ENCODE results near the gene APEH. TPM values are rescaled to one million over a fixed set of nuclear protein-coding genes. Genes with fewer than 3 reads are reported as not detected.

APEH gene
- total RNA-seq, 4 donors from 2014 or later, result 46.7 to 60.8 (median 55.0) TPM

DNA sequence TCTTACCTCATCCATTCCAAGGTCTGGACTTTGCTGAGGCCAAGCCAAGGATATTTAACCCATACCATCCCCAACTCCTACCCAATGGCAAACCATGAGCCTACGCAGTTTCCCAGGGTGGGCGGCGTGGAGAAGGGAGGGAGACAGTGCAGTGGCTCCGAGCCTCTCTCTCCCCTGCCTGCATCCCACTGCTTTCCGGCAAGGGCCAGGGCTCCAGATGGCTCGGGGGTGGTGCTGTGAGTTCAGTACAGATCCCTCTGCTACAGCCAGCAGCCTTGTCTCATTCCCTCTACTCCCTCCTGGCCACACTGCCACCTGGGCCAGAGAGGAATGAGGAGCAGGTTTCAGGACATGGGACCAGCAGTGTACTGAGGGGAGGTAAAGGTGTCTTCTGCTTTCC lies 44.3 kb upstream of the APEH start:
- TF ChIP-seq, protein P1, sequence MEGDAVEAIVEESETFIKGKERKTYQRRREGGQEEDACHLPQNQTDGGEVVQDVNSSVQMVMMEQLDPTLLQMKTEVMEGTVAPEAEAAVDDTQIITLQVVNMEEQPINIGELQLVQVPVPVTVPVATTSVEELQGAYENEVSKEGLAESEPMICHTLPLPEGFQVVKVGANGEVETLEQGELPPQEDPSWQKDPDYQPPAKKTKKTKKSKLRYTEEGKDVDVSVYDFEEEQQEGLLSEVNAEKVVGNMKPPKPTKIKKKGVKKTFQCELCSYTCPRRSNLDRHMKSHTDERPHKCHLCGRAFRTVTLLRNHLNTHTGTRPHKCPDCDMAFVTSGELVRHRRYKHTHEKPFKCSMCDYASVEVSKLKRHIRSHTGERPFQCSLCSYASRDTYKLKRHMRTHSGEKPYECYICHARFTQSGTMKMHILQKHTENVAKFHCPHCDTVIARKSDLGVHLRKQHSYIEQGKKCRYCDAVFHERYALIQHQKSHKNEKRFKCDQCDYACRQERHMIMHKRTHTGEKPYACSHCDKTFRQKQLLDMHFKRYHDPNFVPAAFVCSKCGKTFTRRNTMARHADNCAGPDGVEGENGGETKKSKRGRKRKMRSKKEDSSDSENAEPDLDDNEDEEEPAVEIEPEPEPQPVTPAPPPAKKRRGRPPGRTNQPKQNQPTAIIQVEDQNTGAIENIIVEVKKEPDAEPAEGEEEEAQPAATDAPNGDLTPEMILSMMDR (IDR thresholded peaks at IDR 0.05), result no peak
- no peak for DNase-seq (ENCODE audit: low spot score)
- ATAC-seq (ENCODE audit: low FRiP score), result no peak

DNA sequence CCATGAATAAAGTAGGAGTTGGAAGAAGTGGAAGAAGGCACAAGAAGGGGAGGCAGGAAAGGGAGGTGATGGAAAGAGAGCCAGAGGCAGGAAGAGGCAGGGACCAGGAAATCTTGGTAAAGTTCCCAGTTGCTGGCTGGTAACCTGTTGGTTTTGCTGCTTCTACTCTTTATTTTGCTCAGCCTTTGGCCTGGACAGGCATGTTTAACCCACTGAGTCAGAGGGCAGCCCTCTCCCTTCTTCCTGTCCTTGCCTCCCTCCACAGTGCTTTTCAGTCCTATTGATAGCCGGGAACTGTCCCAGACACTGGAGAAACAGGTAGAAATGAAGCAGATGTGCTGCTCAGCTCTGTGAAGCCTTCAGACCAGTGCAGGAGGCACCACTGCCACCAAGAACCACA lies 43.4 kb upstream of the APEH start:
- TF ChIP-seq, protein P1 (IDR thresholded peaks at IDR 0.05), result no peak
- ATAC-seq (ENCODE audit: low FRiP score), result no peak
- DNase-seq (ENCODE audit: low spot score), result no peak

GRCh38 chr3:49634736-49635135 lies 39.4 kb upstream of the APEH start:
- no peak for ATAC-seq (ENCODE audit: low FRiP score)
- TF ChIP-seq, protein P1 (IDR thresholded peaks at IDR 0.05), result no peak
- no peak for DNase-seq (ENCODE audit: low spot score)

DNA sequence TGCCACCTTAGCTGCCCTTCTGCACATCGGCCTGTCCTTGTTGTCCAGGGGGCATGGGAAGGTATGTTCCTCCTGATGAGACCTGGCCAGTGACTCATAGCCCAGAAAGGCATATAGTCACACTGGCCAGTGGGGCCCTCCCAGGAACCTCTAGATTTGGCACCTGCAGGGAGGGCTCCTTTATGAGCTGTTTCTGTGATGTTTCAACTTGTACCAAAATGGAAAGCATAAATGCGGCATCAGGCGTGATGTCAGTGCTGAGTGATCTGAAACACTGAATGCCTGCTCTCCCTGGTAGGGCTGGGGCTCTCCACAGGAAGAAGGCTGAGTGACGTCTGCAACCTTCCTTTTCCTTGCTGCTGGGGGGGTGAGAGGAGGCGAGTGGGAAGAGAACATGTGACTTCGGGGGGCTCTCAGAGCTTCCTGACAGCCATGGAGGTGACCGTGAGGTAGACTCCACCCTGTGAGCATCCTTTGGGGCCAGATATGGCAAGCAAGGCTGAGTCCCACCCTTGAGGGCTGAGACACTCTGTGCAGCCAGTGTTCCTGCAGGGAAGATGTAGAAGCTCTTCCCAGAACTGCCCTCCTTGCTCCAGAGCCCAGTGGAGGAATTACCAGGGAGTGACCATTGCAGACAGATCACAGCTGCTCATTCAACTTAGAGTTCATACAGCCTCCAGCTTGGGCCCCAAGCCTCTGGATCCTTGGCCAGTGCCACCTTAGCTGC lies 37.1 kb upstream of the APEH start:
- no peak for ATAC-seq (ENCODE audit: low FRiP score)
- no peak for DNase-seq (ENCODE audit: low spot score)

GRCh38 chr3:49638445-49638844 lies 35.7 kb upstream of the APEH start:
- TF ChIP-seq, protein P1 (IDR thresholded peaks at IDR 0.05), result no peak
- no peak for ATAC-seq (ENCODE audit: low FRiP score)
- no peak for DNase-seq (ENCODE audit: low spot score)

More for the DNA sequence above, 37.1 kb upstream of the APEH start:
- TF ChIP-seq, protein P1 (IDR thresholded peaks at IDR 0.05), result no peak

GRCh38 chr3:49639551-49639950 lies 34.6 kb upstream of the APEH start:
- no peak for DNase-seq (ENCODE audit: low spot score)
- ATAC-seq (ENCODE audit: low FRiP score), result no peak
- TF ChIP-seq, protein P1 (IDR thresholded peaks at IDR 0.05), result no peak

- DNase-seq (ENCODE audit: low spot score) (no peak), ATAC-seq (ENCODE audit: low FRiP score) (no peak)
- TF ChIP-seq, protein P1 (IDR thresholded peaks at IDR 0.05), result no peak
These were observed 32.9 kb upstream of the APEH start for GRCh38 chr3:49641292-49641691.

Data from omental fat pad (tissue), 4 donors.